GM12892 (cell line): ENCODE results near the gene SYK.

Experiments used
- POLR2A ChIP-seq: IDR thresholded peaks from 2 replicates; pipeline ENCODE4 v1.6.1; 2011; ENCODE audit warnings: low read depth, low read length, control low read depth
- POLR2AphosphoS5 ChIP-seq: IDR thresholded peaks from 2 replicates; pipeline ENCODE4 v1.6.1; 2011; ENCODE audit warnings: low read depth, low read length, control low read depth
- TAF1 ChIP-seq: IDR thresholded peaks from 2 replicates; pipeline ENCODE4 v1.6.1; 2011; ENCODE audit warnings: low read depth, mild to moderate bottlenecking, control low read depth, low read length, borderline replicate concordance

DNA sequence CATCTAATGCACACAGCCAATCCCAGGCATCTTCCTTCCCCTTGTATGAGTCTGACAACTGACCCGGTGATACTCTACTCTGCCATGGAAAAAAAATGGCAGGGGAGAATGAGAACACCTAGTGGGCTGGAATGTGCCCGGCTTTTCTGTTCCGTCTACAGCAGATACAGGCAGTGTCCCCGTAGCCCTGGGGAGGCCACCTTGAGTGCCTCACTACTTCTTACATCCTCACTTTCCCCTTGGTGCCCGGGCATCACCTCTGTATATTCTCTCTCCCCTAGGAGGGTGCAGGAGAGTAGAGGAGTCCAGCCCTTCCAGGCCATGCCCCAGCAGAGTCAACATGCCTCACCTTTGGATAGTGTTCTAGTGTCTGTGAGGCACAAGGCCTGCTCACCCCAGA lies 56.2 kb downstream of the SYK start:
- TF ChIP-seq POLR2AphosphoS5 (no peak), POLR2A (no peak), TAF1 (no peak)
